SU-DHL-6 (cell line): ENCODE results near the gene PVALEF.

Experiments used
- H2AFZ ChIP-seq: fragments of 200-600 bp; sonication (generic); 2 replicates; pipeline ENCODE4 v1.6.1; 2014; ENCODE audit warnings: low read depth, mild to moderate bottlenecking, moderate library complexity, mixed read lengths, antibody characterized with exemption, low read length; ENCODE audit not compliant: severe bottlenecking
- H3F3A ChIP-seq: fragments of 200-600 bp; shearing (Covaris generic); 2 replicates; pipeline ENCODE4 v1.6.0; 2016; ENCODE audit warnings: antibody characterized with exemption, mild to moderate bottlenecking; ENCODE audit not compliant: insufficient read depth
- H3K27ac ChIP-seq: fragments of 200-600 bp; sonication (generic); 2 replicates; pipeline ENCODE4 v1.5.1; 2016; ENCODE audit warnings: low read depth, mild to moderate bottlenecking, low read length, moderate library complexity, mixed read lengths
- H3K27me3 ChIP-seq: fragments of 200-600 bp; sonication (generic), shearing (Covaris generic); 2 replicates; pipeline ENCODE4 v1.6.0; 2014; ENCODE audit warnings: mild to moderate bottlenecking, low read length
- H3K36me3 ChIP-seq: fragments of 200-600 bp; sonication (generic); 2 replicates; pipeline ENCODE4 v1.6.1; 2014; ENCODE audit warnings: mild to moderate bottlenecking, low read length, mixed read lengths
- H3K4me2 ChIP-seq: fragments of 300-600, 200-600 bp; shearing (Covaris generic), sonication (generic); 2 replicates; pipeline ENCODE4 v1.6.0; 2014; ENCODE audit warnings: low read length, low read depth, mild to moderate bottlenecking; ENCODE audit not compliant: poor library complexity, severe bottlenecking
- H3K4me3 ChIP-seq: fragments of 200-600 bp; sonication (generic); 2 replicates; pipeline ENCODE4 v1.5.1; 2014; ENCODE audit warnings: antibody characterized with exemption, low read length, mild to moderate bottlenecking, mixed read lengths; ENCODE audit not compliant: insufficient read depth, poor library complexity, severe bottlenecking
- H3K79me2 ChIP-seq: fragments of 200-600 bp; sonication (generic); 2 replicates; pipeline ENCODE4 v1.6.1; 2014; ENCODE audit warnings: mild to moderate bottlenecking, low read length, moderate library complexity; ENCODE audit not compliant: insufficient read depth
- H3K9ac ChIP-seq: fragments of 200-600 bp; sonication (generic); 2 replicates; pipeline ENCODE4 v1.7.0; 2014; ENCODE audit warnings: mild to moderate bottlenecking, low read length
- H3K9me2 ChIP-seq: fragments of 200-600 bp; sonication (generic); replicated peaks from 2 replicates; pipeline ENCODE4 v1.6.1; 2014; ENCODE audit warnings: low read length; ENCODE audit not compliant: insufficient read depth
- H3K9me3 ChIP-seq: fragments of 200-600 bp; sonication (generic); 2 replicates; pipeline ENCODE4 v1.6.1; 2014; ENCODE audit warnings: low read length, mixed read lengths; ENCODE audit not compliant: insufficient read depth
- H4K20me1 ChIP-seq: fragments of 200-600 bp; sonication (generic); 2 replicates; pipeline ENCODE4 v1.6.1; 2014; ENCODE audit warnings: low read depth, mild to moderate bottlenecking, antibody characterized with exemption, low read length, moderate library complexity, mixed read lengths
- EZH2phosphoT487 ChIP-seq: fragments of 200-600 bp; sonication (generic), shearing (Covaris generic); conservative IDR thresholded peaks from 2 replicates; pipeline ENCODE4 v1.6.1; 2018; ENCODE audit warnings: mild to moderate bottlenecking, antibody characterized with exemption, low read length, moderate library complexity, mixed read lengths
- TF ChIP-seq, protein P1 (sequence below): fragments of 200-600 bp; sonication (generic); IDR thresholded peaks from one replicate; pipeline ENCODE4 v1.5.1; 2017; ENCODE audit warnings: antibody characterized with exemption, mild to moderate bottlenecking, low read length, moderate library complexity; ENCODE audit not compliant: insufficient read depth, poor library complexity, severe bottlenecking

PVALEF gene

GRCh38 chr17:81200695-81201580, 35.6 kb downstream of the PVALEF start:
- Histone ChIP-seq H3K27ac (no peak overlapping the region), H3K4me3 (no peak overlapping the region), H3K27me3 (no peaks in the 10 kb centered on the region), H4K20me1 (no peaks in the 10 kb centered on the region), H3K79me2 (no peaks in the 10 kb centered on the region), H3K9me2 (no peaks in the 10 kb centered on the region), H3F3A (no peaks in the 10 kb centered on the region), H2AFZ (no peak overlapping the region), H3K36me3 (no peaks in the 10 kb centered on the region), H3K9me3 (no peaks in the 10 kb centered on the region), H3K4me2 (no peak overlapping the region), H3K9ac (no peak overlapping the region)
- TF ChIP-seq, protein P1, sequence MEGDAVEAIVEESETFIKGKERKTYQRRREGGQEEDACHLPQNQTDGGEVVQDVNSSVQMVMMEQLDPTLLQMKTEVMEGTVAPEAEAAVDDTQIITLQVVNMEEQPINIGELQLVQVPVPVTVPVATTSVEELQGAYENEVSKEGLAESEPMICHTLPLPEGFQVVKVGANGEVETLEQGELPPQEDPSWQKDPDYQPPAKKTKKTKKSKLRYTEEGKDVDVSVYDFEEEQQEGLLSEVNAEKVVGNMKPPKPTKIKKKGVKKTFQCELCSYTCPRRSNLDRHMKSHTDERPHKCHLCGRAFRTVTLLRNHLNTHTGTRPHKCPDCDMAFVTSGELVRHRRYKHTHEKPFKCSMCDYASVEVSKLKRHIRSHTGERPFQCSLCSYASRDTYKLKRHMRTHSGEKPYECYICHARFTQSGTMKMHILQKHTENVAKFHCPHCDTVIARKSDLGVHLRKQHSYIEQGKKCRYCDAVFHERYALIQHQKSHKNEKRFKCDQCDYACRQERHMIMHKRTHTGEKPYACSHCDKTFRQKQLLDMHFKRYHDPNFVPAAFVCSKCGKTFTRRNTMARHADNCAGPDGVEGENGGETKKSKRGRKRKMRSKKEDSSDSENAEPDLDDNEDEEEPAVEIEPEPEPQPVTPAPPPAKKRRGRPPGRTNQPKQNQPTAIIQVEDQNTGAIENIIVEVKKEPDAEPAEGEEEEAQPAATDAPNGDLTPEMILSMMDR = peak; percentile 28
- no peak for TF ChIP-seq EZH2phosphoT487

GRCh38 chr17:81202318-81202717, 37.0 kb downstream of the PVALEF start:
- no peak overlapping the region for H3K4me3 ChIP-seq
- H3K9ac ChIP-seq = no peak overlapping the region
- no peak overlapping the region for H2AFZ ChIP-seq
- H3K9me2 ChIP-seq = no peaks in the 10 kb centered on the region
- no peaks in the 10 kb centered on the region for H3K79me2 ChIP-seq
- no peak overlapping the region for H3K4me2 ChIP-seq
- H3K27me3 ChIP-seq = no peaks in the 10 kb centered on the region
- H3K36me3 ChIP-seq = no peaks in the 10 kb centered on the region
- no peaks in the 10 kb centered on the region for H3K9me3 ChIP-seq
- no peak overlapping the region for H3K27ac ChIP-seq
- H3F3A ChIP-seq = no peaks in the 10 kb centered on the region
- TF ChIP-seq EZH2phosphoT487 = no peak
- TF ChIP-seq, protein P1 = no peak
- H4K20me1 ChIP-seq = no peaks in the 10 kb centered on the region

GRCh38 chr17:81203136-81203535, 37.8 kb downstream of the PVALEF start:
- Histone ChIP-seq H3K9ac (no peak overlapping the region), H4K20me1 (no peaks in the 10 kb centered on the region), H3K27me3 (no peaks in the 10 kb centered on the region), H3K4me3 (no peak overlapping the region), H3F3A (no peaks in the 10 kb centered on the region), H3K36me3 (no peaks in the 10 kb centered on the region), H3K9me3 (no peaks in the 10 kb centered on the region), H3K27ac (no peak overlapping the region), H3K9me2 (no peaks in the 10 kb centered on the region), H3K4me2 (no peak overlapping the region), H3K79me2 (no peaks in the 10 kb centered on the region), H2AFZ (no peak overlapping the region)
- TF ChIP-seq, protein P1 = no peak
- TF ChIP-seq EZH2phosphoT487 = no peak
